K562 (cell line): ENCODE results near the gene FKBP8. TPM values are rescaled to one million over a fixed set of nuclear protein-coding genes. Genes with fewer than 3 reads are reported as not detected.
A peak's percentile ranks its signal among the peaks of the same experiment; 100 is the strongest.

Experiments
- FOXA1 ChIP-seq: fragments of 450-650 bp; IDR thresholded peaks from 2 replicates; pipeline ENCODE4 v1.6.1; 2016; ENCODE audit warnings: mild to moderate bottlenecking, borderline replicate concordance
- NFE2L1 ChIP-seq: fragments of 450-650 bp; IDR thresholded peaks from 2 replicates; pipeline ENCODE4 v1.6.1; 2016; ENCODE audit warnings: missing genetic modification characterization, low read depth, mild to moderate bottlenecking, missing compliant biosample characterization, moderate library complexity, borderline replicate concordance
- polyA plus RNA-seq, 8 experiments: library from polyadenylated mRNA; depleted of rRNA in 4 of 8; stranded (reverse) in 5 of 8; unstranded in 3 of 8; fragments of >200 nt; fragmentation: Nextera tagmentation in 2 of 8; fragmentation: Illumina TruSeq in 1 of 8; extraction: Ambion mirVana in 2 of 8; extraction: Trizol in 1 of 8; gene quantifications; 2 replicates each; pipeline versions ENCODE4 v1.2.1 to v1.2.3, GENCODE V29; 2011 to 2014; ENCODE audit warnings: inconsistent platforms in 1 of 8, missing spikeins in 1 of 8
- total RNA-seq, 7 experiments: library from RNA; depleted of rRNA in 6 of 7; stranded (reverse); fragments of >200 nt in 6 of 7; fragmentation: Illumina TruSeq in 2 of 7; extraction: Trizol in 2 of 7; gene quantifications; 2 replicates each; pipeline versions ENCODE4 v1.2.1 to v1.2.3, GENCODE V29; 2011 to 2021; ENCODE audit warnings: low replicate concordance in 1 of 7
- TF ChIP-seq, protein P1 (sequence below), 2 experiments: IDR thresholded peaks; 2 replicates each; pipeline ENCODE4 v1.6.1; 2011; ENCODE audit warnings: borderline replicate concordance in 1 of 2, control low read depth in 1 of 2, low read depth in 1 of 2, low read length in 1 of 2, mild to moderate bottlenecking in 1 of 2, mixed read lengths in 1 of 2, moderate library complexity in 1 of 2; ENCODE audit not compliant: insufficient read depth in 1 of 2, insufficient read length in 1 of 2, poor library complexity in 1 of 2, severe bottlenecking in 1 of 2; ENCODE audit errors: extremely low read depth in 1 of 2
- TF ChIP-seq, protein P2 (sequence below): fragments of 250-450 bp; sonication (Bioruptor Pico); IDR thresholded peaks from 2 replicates; pipeline ENCODE4 v1.4.0; 2020
- TF ChIP-seq, protein P3 (sequence below): sonication (generic); formaldehyde crosslinking; IDR thresholded peaks from 2 replicates; pipeline ENCODE4 v1.8.0; 2022; ENCODE audit warnings: mild to moderate bottlenecking, missing genetic modification reagents, borderline replicate concordance
- TF ChIP-seq, protein P4 (sequence below): sonication (generic); formaldehyde crosslinking; IDR thresholded peaks from 2 replicates; pipeline ENCODE4 v1.8.0; 2022; ENCODE audit warnings: mild to moderate bottlenecking, missing genetic modification reagents
- TF ChIP-seq, protein P5 (sequence below): fragments of 450-650 bp; IDR thresholded peaks from 2 replicates; pipeline ENCODE4 v1.7.0; 2016; ENCODE audit warnings: borderline replicate concordance
- TF ChIP-seq, protein P6 (sequence below): IDR thresholded peaks from 3 replicates; pipeline ENCODE4 v1.6.1; 2011; ENCODE audit warnings: borderline replicate concordance, mild to moderate bottlenecking, moderate library complexity; ENCODE audit not compliant: insufficient read length; ENCODE audit errors: extremely low read depth

Gene FKBP8
- total and polyA plus RNA-seq, 9 of the 15 experiments (the other 6 are each of a cell fraction or from before 2014, with no cell fraction given): 0.46 to 236 (median 104) TPM

DNA sequence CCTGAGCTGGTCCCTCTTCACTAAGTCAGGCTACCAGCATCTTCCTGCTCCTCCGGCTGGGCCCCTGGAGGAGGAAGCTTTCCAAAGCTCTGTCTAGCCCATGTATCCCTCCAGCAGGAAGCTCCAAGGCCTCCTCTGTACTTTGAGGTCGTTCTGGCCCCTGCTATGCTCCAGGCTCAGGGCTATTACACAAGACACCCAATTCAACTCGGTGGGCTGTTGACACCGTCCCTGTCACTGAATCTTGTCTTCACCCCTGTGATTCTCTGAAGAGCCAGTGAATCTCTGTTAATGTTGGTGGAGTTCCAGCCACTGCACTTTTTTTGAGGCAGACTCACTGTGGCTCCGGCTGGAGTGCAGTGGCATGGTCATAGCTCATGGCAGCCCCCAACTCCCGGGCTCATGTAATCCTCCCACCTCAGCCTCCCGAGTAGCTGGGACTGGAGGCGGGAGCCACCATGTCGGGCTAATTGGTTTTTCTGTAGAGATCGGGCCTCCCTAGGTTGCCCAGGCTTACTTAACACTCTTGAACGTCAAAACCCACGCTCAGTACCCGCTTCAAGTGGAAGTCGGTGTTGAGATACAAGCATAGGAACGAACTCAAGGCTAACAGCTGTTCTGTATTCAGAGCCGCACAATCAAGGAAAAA lies 44.7 kb upstream of the FKBP8 start (continued):
- TF ChIP-seq, protein P1, sequence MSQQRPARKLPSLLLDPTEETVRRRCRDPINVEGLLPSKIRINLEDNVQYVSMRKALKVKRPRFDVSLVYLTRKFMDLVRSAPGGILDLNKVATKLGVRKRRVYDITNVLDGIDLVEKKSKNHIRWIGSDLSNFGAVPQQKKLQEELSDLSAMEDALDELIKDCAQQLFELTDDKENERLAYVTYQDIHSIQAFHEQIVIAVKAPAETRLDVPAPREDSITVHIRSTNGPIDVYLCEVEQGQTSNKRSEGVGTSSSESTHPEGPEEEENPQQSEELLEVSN (IDR thresholded peaks at IDR 0.05; ENCODE audit: borderline replicate concordance in 1 of 2, extremely low read depth in 1 of 2, insufficient read depth in 1 of 2, insufficient read length in 1 of 2, low read depth in 1 of 2, low read length in 1 of 2, poor library complexity in 1 of 2, severe bottlenecking in 1 of 2): peak in 1 of 2 experiments; percentile 12
- TF ChIP-seq NFE2L1 (tag): no peak
- TF ChIP-seq, protein P2, sequence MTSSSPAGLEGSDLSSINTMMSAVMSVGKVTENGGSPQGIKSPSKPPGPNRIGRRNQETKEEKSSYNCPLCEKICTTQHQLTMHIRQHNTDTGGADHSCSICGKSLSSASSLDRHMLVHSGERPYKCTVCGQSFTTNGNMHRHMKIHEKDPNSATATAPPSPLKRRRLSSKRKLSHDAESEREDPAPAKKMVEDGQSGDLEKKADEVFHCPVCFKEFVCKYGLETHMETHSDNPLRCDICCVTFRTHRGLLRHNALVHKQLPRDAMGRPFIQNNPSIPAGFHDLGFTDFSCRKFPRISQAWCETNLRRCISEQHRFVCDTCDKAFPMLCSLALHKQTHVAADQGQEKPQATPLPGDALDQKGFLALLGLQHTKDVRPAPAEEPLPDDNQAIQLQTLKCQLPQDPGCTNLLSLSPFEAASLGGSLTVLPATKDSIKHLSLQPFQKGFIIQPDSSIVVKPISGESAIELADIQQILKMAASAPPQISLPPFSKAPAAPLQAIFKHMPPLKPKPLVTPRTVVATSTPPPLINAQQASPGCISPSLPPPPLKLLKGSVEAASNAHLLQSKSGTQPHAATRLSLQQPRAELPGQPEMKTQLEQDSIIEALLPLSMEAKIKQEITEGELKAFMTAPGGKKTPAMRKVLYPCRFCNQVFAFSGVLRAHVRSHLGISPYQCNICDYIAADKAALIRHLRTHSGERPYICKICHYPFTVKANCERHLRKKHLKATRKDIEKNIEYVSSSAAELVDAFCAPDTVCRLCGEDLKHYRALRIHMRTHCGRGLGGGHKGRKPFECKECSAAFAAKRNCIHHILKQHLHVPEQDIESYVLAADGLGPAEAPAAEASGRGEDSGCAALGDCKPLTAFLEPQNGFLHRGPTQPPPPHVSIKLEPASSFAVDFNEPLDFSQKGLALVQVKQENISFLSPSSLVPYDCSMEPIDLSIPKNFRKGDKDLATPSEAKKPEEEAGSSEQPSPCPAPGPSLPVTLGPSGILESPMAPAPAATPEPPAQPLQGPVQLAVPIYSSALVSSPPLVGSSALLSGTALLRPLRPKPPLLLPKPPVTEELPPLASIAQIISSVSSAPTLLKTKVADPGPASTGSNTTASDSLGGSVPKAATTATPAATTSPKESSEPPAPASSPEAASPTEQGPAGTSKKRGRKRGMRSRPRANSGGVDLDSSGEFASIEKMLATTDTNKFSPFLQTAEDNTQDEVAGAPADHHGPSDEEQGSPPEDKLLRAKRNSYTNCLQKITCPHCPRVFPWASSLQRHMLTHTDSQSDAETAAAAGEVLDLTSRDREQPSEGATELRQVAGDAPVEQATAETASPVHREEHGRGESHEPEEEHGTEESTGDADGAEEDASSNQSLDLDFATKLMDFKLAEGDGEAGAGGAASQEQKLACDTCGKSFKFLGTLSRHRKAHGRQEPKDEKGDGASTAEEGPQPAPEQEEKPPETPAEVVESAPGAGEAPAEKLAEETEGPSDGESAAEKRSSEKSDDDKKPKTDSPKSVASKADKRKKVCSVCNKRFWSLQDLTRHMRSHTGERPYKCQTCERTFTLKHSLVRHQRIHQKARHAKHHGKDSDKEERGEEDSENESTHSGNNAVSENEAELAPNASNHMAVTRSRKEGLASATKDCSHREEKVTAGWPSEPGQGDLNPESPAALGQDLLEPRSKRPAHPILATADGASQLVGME: no peak
- TF ChIP-seq, protein P3, sequence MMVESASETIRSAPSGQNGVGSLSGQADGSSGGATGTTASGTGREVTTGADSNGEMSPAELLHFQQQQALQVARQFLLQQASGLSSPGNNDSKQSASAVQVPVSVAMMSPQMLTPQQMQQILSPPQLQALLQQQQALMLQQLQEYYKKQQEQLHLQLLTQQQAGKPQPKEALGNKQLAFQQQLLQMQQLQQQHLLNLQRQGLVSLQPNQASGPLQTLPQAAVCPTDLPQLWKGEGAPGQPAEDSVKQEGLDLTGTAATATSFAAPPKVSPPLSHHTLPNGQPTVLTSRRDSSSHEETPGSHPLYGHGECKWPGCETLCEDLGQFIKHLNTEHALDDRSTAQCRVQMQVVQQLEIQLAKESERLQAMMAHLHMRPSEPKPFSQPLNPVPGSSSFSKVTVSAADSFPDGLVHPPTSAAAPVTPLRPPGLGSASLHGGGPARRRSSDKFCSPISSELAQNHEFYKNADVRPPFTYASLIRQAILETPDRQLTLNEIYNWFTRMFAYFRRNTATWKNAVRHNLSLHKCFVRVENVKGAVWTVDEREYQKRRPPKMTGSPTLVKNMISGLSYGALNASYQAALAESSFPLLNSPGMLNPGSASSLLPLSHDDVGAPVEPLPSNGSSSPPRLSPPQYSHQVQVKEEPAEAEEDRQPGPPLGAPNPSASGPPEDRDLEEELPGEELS (CRISPR knock-in tag): peak; percentile 21; the same call in 1 of the 2 replicates
- TF ChIP-seq, protein P4, sequence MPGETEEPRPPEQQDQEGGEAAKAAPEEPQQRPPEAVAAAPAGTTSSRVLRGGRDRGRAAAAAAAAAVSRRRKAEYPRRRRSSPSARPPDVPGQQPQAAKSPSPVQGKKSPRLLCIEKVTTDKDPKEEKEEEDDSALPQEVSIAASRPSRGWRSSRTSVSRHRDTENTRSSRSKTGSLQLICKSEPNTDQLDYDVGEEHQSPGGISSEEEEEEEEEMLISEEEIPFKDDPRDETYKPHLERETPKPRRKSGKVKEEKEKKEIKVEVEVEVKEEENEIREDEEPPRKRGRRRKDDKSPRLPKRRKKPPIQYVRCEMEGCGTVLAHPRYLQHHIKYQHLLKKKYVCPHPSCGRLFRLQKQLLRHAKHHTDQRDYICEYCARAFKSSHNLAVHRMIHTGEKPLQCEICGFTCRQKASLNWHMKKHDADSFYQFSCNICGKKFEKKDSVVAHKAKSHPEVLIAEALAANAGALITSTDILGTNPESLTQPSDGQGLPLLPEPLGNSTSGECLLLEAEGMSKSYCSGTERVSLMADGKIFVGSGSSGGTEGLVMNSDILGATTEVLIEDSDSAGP (CRISPR knock-in tag): no peak
- TF ChIP-seq, protein P5, sequence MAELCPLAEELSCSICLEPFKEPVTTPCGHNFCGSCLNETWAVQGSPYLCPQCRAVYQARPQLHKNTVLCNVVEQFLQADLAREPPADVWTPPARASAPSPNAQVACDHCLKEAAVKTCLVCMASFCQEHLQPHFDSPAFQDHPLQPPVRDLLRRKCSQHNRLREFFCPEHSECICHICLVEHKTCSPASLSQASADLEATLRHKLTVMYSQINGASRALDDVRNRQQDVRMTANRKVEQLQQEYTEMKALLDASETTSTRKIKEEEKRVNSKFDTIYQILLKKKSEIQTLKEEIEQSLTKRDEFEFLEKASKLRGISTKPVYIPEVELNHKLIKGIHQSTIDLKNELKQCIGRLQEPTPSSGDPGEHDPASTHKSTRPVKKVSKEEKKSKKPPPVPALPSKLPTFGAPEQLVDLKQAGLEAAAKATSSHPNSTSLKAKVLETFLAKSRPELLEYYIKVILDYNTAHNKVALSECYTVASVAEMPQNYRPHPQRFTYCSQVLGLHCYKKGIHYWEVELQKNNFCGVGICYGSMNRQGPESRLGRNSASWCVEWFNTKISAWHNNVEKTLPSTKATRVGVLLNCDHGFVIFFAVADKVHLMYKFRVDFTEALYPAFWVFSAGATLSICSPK: 0 out of 2 replicates have a peak, but pooled peaks have one; percentile 31
- TF ChIP-seq, protein P6, sequence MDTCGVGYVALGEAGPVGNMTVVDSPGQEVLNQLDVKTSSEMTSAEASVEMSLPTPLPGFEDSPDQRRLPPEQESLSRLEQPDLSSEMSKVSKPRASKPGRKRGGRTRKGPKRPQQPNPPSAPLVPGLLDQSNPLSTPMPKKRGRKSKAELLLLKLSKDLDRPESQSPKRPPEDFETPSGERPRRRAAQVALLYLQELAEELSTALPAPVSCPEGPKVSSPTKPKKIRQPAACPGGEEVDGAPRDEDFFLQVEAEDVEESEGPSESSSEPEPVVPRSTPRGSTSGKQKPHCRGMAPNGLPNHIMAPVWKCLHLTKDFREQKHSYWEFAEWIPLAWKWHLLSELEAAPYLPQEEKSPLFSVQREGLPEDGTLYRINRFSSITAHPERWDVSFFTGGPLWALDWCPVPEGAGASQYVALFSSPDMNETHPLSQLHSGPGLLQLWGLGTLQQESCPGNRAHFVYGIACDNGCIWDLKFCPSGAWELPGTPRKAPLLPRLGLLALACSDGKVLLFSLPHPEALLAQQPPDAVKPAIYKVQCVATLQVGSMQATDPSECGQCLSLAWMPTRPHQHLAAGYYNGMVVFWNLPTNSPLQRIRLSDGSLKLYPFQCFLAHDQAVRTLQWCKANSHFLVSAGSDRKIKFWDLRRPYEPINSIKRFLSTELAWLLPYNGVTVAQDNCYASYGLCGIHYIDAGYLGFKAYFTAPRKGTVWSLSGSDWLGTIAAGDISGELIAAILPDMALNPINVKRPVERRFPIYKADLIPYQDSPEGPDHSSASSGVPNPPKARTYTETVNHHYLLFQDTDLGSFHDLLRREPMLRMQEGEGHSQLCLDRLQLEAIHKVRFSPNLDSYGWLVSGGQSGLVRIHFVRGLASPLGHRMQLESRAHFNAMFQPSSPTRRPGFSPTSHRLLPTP: no peak
- TF ChIP-seq FOXA1: no peak
